Common myeloid progenitor, CD34-positive (primary cell): ENCODE results near the gene SCN1A.

ENCODE experiments used
- CTCF ChIA-PET: fragments of 350-600 bp; sonication (Branson Sonifier 250); formaldehyde crosslinking; loops from one replicate; lab custom pipeline; 2021; ENCODE audit warnings: antibody characterized with exemption; lab: Charles Lee
- POLR2A ChIA-PET: fragments of 350-600 bp; sonication (Branson Sonifier 250); formaldehyde crosslinking; loops from one replicate; lab custom pipeline; 2021; ENCODE audit warnings: antibody characterized with exemption; lab: Charles Lee
- DNase-seq, 3 donors: peaks; one replicate each; pipeline versions ENCODE4 v3.0.0 to v3.0.0-alpha.2; 2013
- H3K27ac ChIP-seq, 2 experiments: 1 replicate in 1 of 2; 2 replicates in 1 of 2; pipeline ENCODE4 v1.7.0; 2013; ENCODE audit warnings: inconsistent platforms in 2 of 2, low read length in 2 of 2, mild to moderate bottlenecking in 2 of 2, low read depth in 1 of 2, moderate library complexity in 1 of 2; ENCODE audit not compliant: severe bottlenecking in 2 of 2, insufficient read depth in 1 of 2, poor library complexity in 1 of 2
- H3K27me3 ChIP-seq, 5 experiments: replicated peaks in 2 of 5; 1 replicate in 3 of 5; 2 replicates in 2 of 5; pipeline versions ENCODE4 v1.6.1 to v1.7.0; 2013; ENCODE audit warnings: low read length in 4 of 5, mild to moderate bottlenecking in 2 of 5, moderate library complexity in 2 of 5, inconsistent platforms in 1 of 5; ENCODE audit not compliant: insufficient read depth in 5 of 5, control insufficient read depth in 4 of 5
- H3K36me3 ChIP-seq, 4 experiments: 1 replicate in 2 of 4; 2 replicates in 2 of 4; pipeline versions ENCODE4 v1.6.1 to v1.7.0; 2013; ENCODE audit warnings: low read length in 3 of 4, control low read depth in 1 of 4, mild to moderate bottlenecking in 1 of 4; ENCODE audit not compliant: control insufficient read depth in 4 of 4, insufficient read depth in 4 of 4
- H3K4me1 ChIP-seq, 4 experiments: 1 replicate in 3 of 4; 2 replicates in 1 of 4; pipeline versions ENCODE4 v1.6.1 to v1.7.1; 2013; ENCODE audit warnings: low read length in 3 of 4, mild to moderate bottlenecking in 3 of 4, control low read depth in 1 of 4, inconsistent platforms in 1 of 4, moderate library complexity in 1 of 4; ENCODE audit not compliant: control insufficient read depth in 4 of 4, insufficient read depth in 4 of 4; ENCODE audit errors: control extremely low read depth in 1 of 4
- H3K4me3 ChIP-seq, 7 experiments: 1 replicate in 4 of 7; 2 replicates in 3 of 7; pipeline versions ENCODE4 v1.5.1 to v1.7.0; 2013; ENCODE audit warnings: mild to moderate bottlenecking in 7 of 7, low read length in 6 of 7, moderate library complexity in 6 of 7, inconsistent platforms in 2 of 7, low read depth in 2 of 7, control low read depth in 1 of 7; ENCODE audit not compliant: insufficient read depth in 4 of 7, control insufficient read depth in 1 of 7; ENCODE audit errors: extremely low read depth in 1 of 7
- H3K9me3 ChIP-seq, 5 experiments: 1 replicate in 4 of 5; 2 replicates in 1 of 5; pipeline versions ENCODE4 v1.6.1 to v1.7.1; 2013; ENCODE audit warnings: low read length in 4 of 5, mild to moderate bottlenecking in 2 of 5, inconsistent platforms in 1 of 5, low read depth in 1 of 5, moderate library complexity in 1 of 5; ENCODE audit not compliant: control insufficient read depth in 4 of 5, insufficient read depth in 2 of 5; ENCODE audit errors: control extremely low read depth in 1 of 5
- WGBS: methylation state at CpG from one replicate; pipeline ENCODE4 v1.1.5; 2013; ENCODE audit not compliant: insufficient coverage; 5-methylcytosine and 5-hydroxymethylcytosine counted together

Gene SCN1A

DNA sequence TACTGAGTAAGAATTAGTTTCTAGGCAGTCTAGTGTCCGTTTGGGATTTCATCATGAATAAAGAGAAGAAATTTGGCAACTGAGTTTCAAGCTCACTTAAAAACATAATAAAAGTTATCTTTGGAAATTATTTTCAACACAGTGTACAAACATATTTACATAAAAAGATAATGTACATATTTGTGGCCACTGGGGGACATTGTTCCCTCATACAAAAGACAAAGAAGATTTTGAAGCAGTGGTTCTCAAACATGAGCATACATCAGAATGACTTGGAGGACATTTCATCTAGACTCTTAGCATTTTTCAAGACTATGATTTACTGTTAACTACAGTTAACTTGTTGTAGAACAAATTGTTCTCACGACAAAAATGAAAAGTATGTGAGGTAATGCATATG is 158.6 kb downstream of the SCN1A start:
- no peak for DNase-seq
- WGBS: no CpG with 5 or more reads among the region's 2 CpGs
- Histone ChIP-seq H3K36me3 (no peaks in the 10 kb centered on the region), H3K27ac (no peak overlapping the region), H3K27me3 (no peaks in the 10 kb centered on the region), H3K4me3 (no peak overlapping the region), H3K4me1 (no peaks in the 10 kb centered on the region), H3K9me3 (no peaks in the 10 kb centered on the region)
- ChIA-PET CTCF (no interaction called here), POLR2A (no interaction called here)

DNA sequence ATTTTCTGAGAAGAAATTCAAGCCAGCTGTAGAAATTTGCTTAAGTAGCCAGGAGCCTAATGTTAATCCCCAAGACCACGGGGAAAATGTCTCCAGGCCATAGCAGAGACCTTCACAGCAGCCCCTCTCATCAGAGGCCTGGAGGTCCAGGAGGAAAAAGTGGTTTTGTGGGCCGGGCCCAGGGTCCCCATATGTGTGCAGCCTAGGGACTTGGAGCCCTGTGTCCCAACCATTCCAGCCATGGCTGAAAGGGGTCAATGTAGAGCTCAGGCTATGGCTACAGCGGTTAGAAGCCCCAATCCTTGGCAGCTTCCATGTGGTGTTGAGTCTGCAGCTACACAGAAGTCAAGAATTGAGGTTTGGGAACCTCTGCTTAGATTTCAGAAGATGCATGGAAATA is 160.1 kb downstream of the SCN1A start:
- Histone ChIP-seq H3K27me3 (no peaks in the 10 kb centered on the region), H3K36me3 (no peaks in the 10 kb centered on the region), H3K4me3 (no peak overlapping the region), H3K27ac (no peak overlapping the region), H3K4me1 (no peaks in the 10 kb centered on the region), H3K9me3 (no peaks in the 10 kb centered on the region)
- CTCF ChIA-PET: no interaction called here
- no peak for DNase-seq
- WGBS: 95% methylated on average over 3 of the region's 3 CpGs
- POLR2A ChIA-PET: no interaction called here

- WGBS: 92% methylated on average over 2 of the region's 4 CpGs
- H3K27me3 ChIP-seq: no peaks in the 10 kb centered on the region
- no peaks in the 10 kb centered on the region for H3K36me3 ChIP-seq
- ChIA-PET POLR2A (no interaction called here), CTCF (no interaction called here)
- H3K27ac ChIP-seq: no peak overlapping the region
- no peak overlapping the region for H3K4me3 ChIP-seq
- H3K4me1 ChIP-seq: no peaks in the 10 kb centered on the region
- no peak for DNase-seq
- no peaks in the 10 kb centered on the region for H3K9me3 ChIP-seq
Observed at GRCh38 chr2:165961818-165962217, 166.0 kb downstream of the SCN1A start.

- CTCF ChIA-PET: no interaction called here
- no peak for DNase-seq
- no CpG with 5 or more reads among the region's 4 CpGs for WGBS
- Histone ChIP-seq H3K36me3 (no peaks in the 10 kb centered on the region), H3K9me3 (no peaks in the 10 kb centered on the region), H3K4me1 (peaks cover 0 to 2% (median under 1%) of the 10 kb centered on the region in 4 experiments), H3K27ac (no peak overlapping the region), H3K4me3 (no peak overlapping the region), H3K27me3 (no peaks in the 10 kb centered on the region)
- POLR2A ChIA-PET: no interaction called here
Observed at GRCh38 chr2:165959371-165959770, 168.4 kb downstream of the SCN1A start.

DNA sequence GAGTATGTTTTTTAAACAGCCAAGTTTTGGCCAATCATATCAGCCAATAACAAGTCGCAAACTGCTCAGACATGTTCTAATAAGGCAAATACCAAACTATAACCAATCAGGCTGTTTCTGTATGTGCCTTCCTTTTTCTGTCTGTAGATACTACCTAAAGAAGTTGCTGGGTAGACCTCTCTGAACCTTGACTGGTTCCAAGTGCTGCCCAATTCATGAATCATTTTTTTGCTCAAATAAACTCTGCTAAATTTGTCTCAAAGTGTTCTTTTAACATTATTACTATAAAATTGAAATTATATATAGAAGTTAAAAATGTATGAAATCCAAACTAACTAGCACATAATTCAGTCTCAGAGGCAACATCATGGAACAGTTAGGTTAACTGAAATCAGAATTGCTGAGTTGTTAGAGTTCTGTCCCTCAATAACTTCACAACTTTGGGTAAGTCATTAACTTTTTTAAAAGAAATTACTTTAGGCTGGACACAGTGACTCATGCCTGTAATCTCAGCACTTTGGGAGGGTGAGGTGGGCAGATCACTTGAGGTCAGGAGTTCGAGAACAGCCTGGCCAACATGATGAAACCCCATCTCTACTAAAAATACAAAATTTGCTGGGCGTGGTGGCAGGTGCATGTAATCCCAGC is 169.4 kb downstream of the SCN1A start:
- no peaks in the 10 kb centered on the region for H3K36me3 ChIP-seq
- H3K4me1 ChIP-seq: peaks cover 0 to 5% (median 2%) of the 10 kb centered on the region in 4 experiments
- H3K4me3 ChIP-seq: no peak overlapping the region
- no peak for DNase-seq
- H3K27ac ChIP-seq: no peak overlapping the region
- no peaks in the 10 kb centered on the region for H3K9me3 ChIP-seq
- no peaks in the 10 kb centered on the region for H3K27me3 ChIP-seq
- ChIA-PET CTCF (interaction anchor here (1.6 kb wide), 1 partner anchor 164 kb away, joined by 3 read pairs; no protein-coding TSS in a partner anchor), POLR2A (no interaction called here)
- 100% methylated on average over 3 of the region's 3 CpGs for WGBS

DNA sequence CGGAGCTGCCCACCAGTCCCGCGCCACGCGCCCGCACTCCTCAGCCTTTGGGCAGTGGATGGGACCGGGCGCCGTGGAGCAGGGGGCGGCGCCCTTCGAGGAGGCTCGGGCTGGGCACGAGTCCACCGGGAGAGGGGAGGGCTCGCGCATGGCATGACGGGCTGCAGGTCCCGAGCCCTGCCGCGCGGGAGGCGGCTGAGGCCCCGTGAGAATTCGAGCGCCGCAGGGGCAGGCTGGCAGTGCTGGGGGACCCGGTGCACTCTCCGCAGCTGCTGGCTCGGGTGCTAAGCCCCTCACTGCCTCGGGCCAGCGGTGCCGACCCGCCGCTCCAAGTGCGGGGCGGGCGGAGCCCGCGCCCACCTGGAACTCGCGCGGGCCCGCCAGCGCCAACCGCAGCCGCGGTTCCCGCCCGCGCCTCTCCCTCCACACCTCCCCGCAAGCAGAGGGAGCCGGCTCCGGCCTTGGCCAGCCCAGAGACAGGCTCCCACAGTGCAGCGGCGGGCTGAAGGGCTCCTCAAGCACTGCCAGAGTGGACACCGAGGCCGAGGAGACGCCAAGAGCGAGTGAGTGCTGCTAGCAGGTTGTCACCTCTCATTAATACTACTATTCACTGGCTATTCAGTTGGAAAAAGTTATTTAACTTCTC is 170.7 kb downstream of the SCN1A start:
- WGBS: 95% methylated on average over 44 of the region's 60 CpGs
- no peak for DNase-seq
- no peak overlapping the region for H3K27ac ChIP-seq
- H3K4me1 ChIP-seq: peaks cover 4 to 15% (median 8%) of the 10 kb centered on the region in 4 experiments
- POLR2A ChIA-PET: no interaction called here
- CTCF ChIA-PET: interaction anchor here (1.2 to 1.6 kb wide), 2 partner anchors 27 to 165 kb away, joined by 3 read pairs; no protein-coding TSS in a partner anchor
- H3K36me3 ChIP-seq: no peaks in the 10 kb centered on the region
- no peaks in the 10 kb centered on the region for H3K27me3 ChIP-seq
- no peaks in the 10 kb centered on the region for H3K9me3 ChIP-seq
- no peak overlapping the region for H3K4me3 ChIP-seq
